SK-N-MC (cell line): Measurements from ENCODE around the gene PMPCA.

Experiments
- DNase-seq: peaks from one replicate; pipeline ENCODE4 v3.0.0-alpha.2; 2011; ENCODE audit warnings: low read depth, low spot score
- H3K27ac ChIP-seq: fragments of 200-600 bp; sonication (generic); 2 replicates; pipeline ENCODE4 v1.5.1; 2016; ENCODE audit warnings: mixed run types
- H3K36me3 ChIP-seq: fragments of 200-600 bp; sonication (generic); 2 replicates; pipeline ENCODE4 v1.6.1; 2017; ENCODE audit warnings: antibody characterized with exemption, low read length, mixed read lengths; ENCODE audit not compliant: insufficient read depth
- H3K4me3 ChIP-seq: fragments of 200-600 bp; sonication (generic); 2 replicates; pipeline ENCODE4 v1.5.1; 2016
- H3K9ac ChIP-seq: fragments of 200-600 bp; sonication (generic); 2 replicates; pipeline ENCODE4 v1.8.0; 2017; ENCODE audit warnings: mixed run types, mixed read lengths; ENCODE audit not compliant: insufficient read length
- H3K9me3 ChIP-seq: fragments of 200-600 bp; sonication (generic); 2 replicates; pipeline ENCODE4 v1.6.1; 2017; ENCODE audit warnings: low read depth, mild to moderate bottlenecking, antibody characterized with exemption, low read length, moderate library complexity, mixed read lengths
- EZH2 ChIP-seq: fragments of 200-600 bp; sonication (generic); IDR thresholded peaks from one replicate; pipeline ENCODE4 v1.6.1; 2017; ENCODE audit warnings: antibody characterized with exemption
- FOXP2 ChIP-seq: optimal IDR thresholded peaks from 2 replicates; pipeline ENCODE3; 2011; ENCODE audit warnings: mild to moderate bottlenecking, moderate library complexity; ENCODE audit not compliant: insufficient read depth; ENCODE audit errors: extremely low read length, control extremely low read depth
- POLR2AphosphoS5 ChIP-seq: IDR thresholded peaks from 2 replicates; pipeline ENCODE4 v1.6.1; 2012; ENCODE audit warnings: mild to moderate bottlenecking, low read depth, low read length, borderline replicate concordance

The PMPCA gene

DNA sequence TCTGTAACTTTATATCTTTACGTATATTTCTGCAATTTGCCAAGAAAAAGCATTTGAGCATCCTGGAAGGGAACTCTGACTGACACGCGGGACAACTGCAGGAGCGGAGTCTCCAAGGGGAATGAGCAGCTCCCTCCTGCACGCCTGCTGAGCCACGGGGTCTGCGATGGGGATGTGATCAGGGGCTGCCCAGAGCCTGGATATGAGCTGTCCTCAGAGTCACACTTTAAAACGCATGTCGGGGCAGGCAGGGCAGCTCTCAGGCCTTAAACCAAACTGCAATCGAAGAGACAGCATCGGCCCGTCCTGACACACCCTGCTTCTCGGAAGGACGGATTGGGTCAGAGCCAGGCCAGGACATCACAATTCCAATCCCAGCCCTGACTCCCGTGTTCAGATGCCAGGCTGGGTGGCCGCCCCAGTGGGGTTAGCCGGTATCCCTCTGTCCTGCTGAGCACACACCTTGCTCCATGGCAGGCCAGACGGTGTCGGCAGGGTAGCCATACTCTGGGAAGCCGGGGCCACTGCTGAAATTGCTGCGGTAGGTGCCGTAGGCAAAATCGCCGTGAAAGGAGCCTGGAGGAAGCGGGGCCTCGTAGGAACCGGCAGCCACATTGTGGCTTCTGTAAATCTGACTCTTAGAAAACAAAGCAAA, 55.2 kb downstream of the PMPCA start:
- TF ChIP-seq FOXP2 (no peak), EZH2 (no peak), POLR2AphosphoS5 (no peak)
- Histone ChIP-seq H3K36me3 (peaks cover 81% of the 10 kb centered on the region), H3K27ac (no peak overlapping the region), H3K9me3 (no peaks in the 10 kb centered on the region), H3K9ac (no peak overlapping the region), H3K4me3 (no peak overlapping the region)
- no peak for DNase-seq

DNA sequence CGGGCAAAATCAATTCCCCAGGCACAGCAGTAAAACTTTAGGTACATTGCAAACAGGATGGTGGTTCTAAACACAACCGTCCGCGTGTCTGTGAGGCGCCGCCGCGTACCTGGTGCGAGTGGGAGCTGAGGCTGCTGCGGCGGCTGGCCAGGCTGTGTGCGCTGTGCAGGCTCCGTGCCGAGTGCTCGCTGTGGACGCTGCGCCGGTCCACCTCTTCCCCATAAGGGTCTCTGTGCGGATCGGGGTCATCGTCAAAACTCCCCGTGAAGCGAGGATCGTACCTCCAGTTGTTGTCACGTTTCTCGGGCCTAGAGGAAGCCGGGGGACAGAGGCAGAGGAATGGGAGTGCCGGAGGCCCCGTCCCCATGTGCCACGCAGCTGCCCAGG, 55.7 kb downstream of the PMPCA start:
- peaks cover 80% of the 10 kb centered on the region for H3K36me3 ChIP-seq
- no peak for DNase-seq
- TF ChIP-seq EZH2: no peak
- no peak for TF ChIP-seq POLR2AphosphoS5
- no peak for TF ChIP-seq FOXP2
- H3K9ac ChIP-seq: no peak overlapping the region
- no peak overlapping the region for H3K27ac ChIP-seq
- H3K4me3 ChIP-seq: no peak overlapping the region
- H3K9me3 ChIP-seq: no peaks in the 10 kb centered on the region

DNA sequence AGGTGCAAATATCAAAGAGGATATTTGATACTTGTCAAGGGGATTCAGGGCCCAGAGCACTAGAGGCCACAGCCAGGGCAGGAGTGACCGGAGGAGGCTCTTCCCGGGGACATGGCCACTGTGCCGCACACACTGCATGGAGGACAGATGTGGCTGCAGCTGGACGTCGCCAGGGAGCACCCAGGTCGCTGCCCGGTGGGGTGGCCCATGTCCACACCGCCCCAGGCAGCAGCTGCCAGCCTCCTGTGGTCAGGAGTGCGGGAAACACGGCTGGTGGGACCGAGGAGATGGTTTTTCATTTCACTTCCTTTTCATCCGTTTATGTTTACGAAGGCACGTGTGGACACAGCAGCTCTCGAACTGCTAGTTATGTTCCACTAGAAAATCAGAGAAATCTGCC, 57.3 kb downstream of the PMPCA start:
- Histone ChIP-seq H3K27ac (no peak overlapping the region), H3K9me3 (no peaks in the 10 kb centered on the region), H3K9ac (no peak overlapping the region), H3K36me3 (peaks cover 85% of the 10 kb centered on the region), H3K4me3 (no peak overlapping the region)
- TF ChIP-seq EZH2 (no peak), FOXP2 (no peak), POLR2AphosphoS5 (no peak)
- DNase-seq: no peak

DNA sequence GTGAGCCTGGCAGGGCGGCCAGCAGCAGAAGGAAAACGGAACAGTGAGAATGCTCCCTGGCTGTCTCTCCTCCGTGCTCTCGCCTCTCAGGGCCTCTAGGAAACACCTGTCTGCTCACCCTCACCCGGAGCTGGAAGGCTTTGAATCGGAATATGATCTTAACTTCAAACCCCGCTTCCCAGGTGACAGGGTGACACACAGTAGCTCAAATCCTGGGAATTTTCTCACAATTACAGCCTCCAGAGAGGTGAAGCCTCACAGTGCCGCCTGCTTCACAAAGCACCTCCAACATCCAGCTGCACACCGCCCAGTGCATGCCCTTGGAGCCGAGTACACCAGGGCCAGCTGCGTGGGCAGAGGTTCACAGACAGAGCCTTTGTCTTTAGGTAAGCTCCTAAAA, 59.9 kb downstream of the PMPCA start:
- TF ChIP-seq FOXP2: no peak
- no peak for TF ChIP-seq POLR2AphosphoS5
- no peak for TF ChIP-seq EZH2
- H3K4me3 ChIP-seq: no peak overlapping the region
- peaks cover 88% of the 10 kb centered on the region for H3K36me3 ChIP-seq
- no peak overlapping the region for H3K27ac ChIP-seq
- no peak overlapping the region for H3K9ac ChIP-seq
- DNase-seq: no peak
- H3K9me3 ChIP-seq: no peaks in the 10 kb centered on the region

DNA sequence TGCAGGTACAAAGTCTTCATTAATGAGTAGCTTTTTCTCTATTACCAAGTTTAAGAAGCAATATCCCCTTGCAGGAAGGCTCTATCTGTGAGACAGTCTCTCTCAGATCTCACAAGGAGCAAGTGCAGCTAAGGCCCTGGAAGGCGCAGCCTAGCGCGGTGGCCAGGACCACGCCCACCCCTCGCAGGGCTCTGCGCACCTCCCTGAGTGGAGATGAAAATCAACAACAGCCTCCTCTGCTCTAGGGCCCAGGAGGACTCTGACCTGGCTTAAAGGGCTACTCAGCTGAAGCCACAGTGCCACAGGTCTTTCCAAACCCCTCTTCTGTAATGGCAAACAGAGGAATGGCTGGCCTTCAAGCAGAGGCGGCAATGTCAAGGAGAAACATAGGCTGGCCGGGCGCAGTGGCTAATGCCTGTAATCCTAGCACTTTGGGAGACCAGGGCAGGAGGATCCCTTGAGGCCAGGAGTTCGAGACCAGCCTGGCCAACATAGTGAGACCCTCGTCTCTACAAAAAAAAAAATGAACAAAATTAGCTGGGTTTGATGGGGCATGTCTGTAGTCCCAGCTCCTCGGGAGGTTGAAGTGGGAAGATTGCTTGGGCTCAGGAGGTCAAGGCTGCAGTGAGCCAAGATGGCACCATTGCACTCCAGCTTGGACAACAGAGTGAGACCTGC, 60.5 kb downstream of the PMPCA start:
- TF ChIP-seq FOXP2 (no peak), EZH2 (no peak), POLR2AphosphoS5 (no peak)
- Histone ChIP-seq H3K27ac (no peak overlapping the region), H3K9ac (no peak overlapping the region), H3K36me3 (peaks cover 88% of the 10 kb centered on the region), H3K4me3 (no peak overlapping the region), H3K9me3 (no peaks in the 10 kb centered on the region)
- DNase-seq: no peak

DNA sequence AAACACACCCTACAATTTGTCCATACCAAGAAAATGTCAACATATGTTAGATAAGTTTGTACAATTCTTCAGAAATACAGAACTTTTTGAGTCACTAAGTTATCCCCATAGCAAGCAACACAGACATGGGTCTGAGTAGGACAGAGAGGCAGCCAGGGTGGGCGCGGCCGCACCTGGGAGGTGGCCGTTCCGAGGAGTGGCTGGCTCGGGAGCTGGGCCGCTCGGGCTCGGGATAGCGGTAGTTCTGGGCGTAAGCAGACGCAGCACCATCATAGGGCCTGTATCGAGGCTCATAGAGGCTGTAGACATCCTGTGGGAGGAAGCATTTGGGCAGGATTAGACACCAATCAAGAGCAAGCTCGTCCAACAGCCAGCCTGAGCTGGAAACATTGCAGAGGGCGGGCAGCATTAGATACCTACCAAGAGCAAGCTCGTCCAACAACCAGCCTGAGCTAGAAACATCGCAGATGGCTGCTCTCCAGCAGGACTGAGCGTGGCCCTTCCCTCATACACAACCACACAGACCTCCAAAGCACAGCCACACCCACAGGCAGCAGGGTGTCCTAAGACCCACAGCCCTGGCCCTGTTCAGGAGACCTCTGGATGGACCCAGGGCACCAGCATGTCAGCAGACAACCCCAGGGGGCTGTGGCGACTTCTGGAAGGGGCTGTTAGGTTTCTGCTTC, 61.5 kb downstream of the PMPCA start:
- Histone ChIP-seq H3K9ac (no peak overlapping the region), H3K27ac (no peak overlapping the region), H3K36me3 (peaks cover 88% of the 10 kb centered on the region), H3K9me3 (no peaks in the 10 kb centered on the region), H3K4me3 (no peak overlapping the region)
- no peak for TF ChIP-seq POLR2AphosphoS5
- TF ChIP-seq EZH2: no peak
- TF ChIP-seq FOXP2: no peak
- no peak for DNase-seq

DNA sequence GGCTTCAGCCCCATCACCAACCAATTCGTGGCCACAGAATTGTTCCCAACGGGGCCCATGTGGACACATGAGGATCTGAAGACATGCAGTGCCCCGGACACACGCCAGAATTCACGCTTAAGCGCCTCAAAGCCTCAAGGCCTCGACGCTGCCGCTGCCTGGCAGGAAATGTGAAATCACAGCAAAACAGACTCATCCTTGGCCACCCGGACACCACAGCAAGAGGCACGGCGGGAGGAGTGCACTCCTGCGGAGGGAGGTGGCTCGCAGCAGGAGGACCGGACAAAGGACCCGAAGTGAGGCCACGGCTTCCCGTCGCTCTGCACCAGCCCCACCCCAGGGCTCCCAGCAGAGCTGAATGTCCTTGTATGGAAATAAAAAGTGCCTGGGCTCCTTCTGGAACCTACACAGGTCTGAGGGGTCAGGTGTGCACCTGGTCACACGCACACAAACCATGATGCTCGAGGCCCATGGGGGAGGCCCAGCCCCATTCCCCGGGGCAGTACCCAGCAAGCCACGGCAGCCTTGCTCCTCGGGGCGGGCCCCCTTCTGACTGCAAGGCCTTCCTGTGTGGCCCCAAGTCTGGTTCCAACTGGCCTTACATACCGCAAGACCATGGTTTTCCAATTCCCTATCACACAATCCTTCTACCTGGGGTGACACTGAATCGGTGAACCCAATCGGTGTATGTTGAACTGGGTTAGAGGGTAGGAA, 62.3 kb downstream of the PMPCA start:
- peaks cover 88% of the 10 kb centered on the region for H3K36me3 ChIP-seq
- no peaks in the 10 kb centered on the region for H3K9me3 ChIP-seq
- no peak overlapping the region for H3K9ac ChIP-seq
- no peak; the same call in 1 of the 2 replicates for TF ChIP-seq POLR2AphosphoS5
- no peak for TF ChIP-seq EZH2
- TF ChIP-seq FOXP2: no peak
- no peak overlapping the region for H3K27ac ChIP-seq
- no peak overlapping the region for H3K4me3 ChIP-seq
- no peak for DNase-seq

DNA sequence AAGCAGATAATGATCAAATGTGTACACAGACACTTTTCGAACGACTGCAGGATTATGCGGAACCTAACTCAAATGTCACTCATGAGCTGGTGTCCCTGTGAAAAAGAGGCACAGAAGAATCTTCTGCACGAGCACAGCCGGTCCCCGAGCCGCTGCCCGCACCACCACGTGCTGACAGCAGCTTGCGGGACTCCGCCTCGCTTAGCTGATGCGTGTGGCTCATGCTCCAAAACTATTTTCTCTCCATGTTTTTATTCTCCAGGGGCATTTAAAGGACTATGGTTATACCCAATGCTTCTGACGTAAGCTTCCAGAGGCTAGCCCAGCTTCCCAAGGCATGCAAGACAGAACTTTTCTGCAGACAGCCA, 62.9 kb downstream of the PMPCA start:
- H3K27ac ChIP-seq: no peak overlapping the region
- no peak overlapping the region for H3K9ac ChIP-seq
- no peaks in the 10 kb centered on the region for H3K9me3 ChIP-seq
- no peak for DNase-seq
- peaks cover 87% of the 10 kb centered on the region for H3K36me3 ChIP-seq
- no peak overlapping the region for H3K4me3 ChIP-seq
- TF ChIP-seq POLR2AphosphoS5: no peak
- TF ChIP-seq FOXP2: no peak
- TF ChIP-seq EZH2: no peak
